Vagina (tissue), 2 donors: ENCODE results near the gene ERAL1.

Source experiments
- POLR2A ChIP-seq, 2 donors: fragments of 450-650 bp; IDR thresholded peaks; one replicate each; pipeline ENCODE4 v1.6.1; 2017; ENCODE audit warnings: antibody characterized with exemption in 2 of 2, mild to moderate bottlenecking in 2 of 2, moderate library complexity in 2 of 2
- TF ChIP-seq, protein P1 (sequence below), 3 experiments: fragments of 450-650 bp in 2 of 3; fragments of 200-600 bp in 1 of 3; sonication (generic) in 1 of 3; IDR thresholded peaks; one replicate each; pipeline ENCODE4 v1.5.1; 2017 to 2019; ENCODE audit warnings: antibody characterized with exemption in 3 of 3, mild to moderate bottlenecking in 2 of 3, moderate library complexity in 2 of 3

DNA sequence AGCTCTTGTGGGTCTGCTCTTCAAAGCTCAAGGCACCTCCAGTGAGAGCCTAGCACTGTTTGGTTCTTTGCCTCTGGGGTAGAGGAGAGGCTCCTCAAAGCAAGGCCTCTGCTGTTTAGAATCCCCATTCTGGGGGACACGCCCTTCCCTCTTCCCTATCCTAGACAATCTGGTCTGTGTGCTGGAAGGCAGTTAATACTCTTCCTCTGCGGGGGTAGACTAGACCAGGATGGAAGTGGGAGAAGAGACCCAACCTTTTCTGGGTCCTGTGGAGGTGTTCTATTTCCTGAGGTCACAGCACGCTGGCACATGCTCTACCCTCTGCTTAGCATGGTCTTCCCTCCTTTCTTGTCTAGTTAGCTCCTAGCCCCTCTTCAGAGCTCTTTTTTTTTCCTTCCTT is 7.7 kb downstream of the ERAL1 start:
- TF ChIP-seq, protein P1, sequence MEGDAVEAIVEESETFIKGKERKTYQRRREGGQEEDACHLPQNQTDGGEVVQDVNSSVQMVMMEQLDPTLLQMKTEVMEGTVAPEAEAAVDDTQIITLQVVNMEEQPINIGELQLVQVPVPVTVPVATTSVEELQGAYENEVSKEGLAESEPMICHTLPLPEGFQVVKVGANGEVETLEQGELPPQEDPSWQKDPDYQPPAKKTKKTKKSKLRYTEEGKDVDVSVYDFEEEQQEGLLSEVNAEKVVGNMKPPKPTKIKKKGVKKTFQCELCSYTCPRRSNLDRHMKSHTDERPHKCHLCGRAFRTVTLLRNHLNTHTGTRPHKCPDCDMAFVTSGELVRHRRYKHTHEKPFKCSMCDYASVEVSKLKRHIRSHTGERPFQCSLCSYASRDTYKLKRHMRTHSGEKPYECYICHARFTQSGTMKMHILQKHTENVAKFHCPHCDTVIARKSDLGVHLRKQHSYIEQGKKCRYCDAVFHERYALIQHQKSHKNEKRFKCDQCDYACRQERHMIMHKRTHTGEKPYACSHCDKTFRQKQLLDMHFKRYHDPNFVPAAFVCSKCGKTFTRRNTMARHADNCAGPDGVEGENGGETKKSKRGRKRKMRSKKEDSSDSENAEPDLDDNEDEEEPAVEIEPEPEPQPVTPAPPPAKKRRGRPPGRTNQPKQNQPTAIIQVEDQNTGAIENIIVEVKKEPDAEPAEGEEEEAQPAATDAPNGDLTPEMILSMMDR (IDR thresholded peaks at IDR 0.05): no peak
- no peak for TF ChIP-seq POLR2A (IDR thresholded peaks at IDR 0.05)
